HepG2 (cell line): ENCODE results near the gene PTPN22. TPM values are rescaled to one million over a fixed set of nuclear protein-coding genes. Genes with fewer than 3 reads are reported as not detected.

Experiments
- AKAP8 ChIP-seq: sonication (generic); formaldehyde crosslinking; IDR thresholded peaks from 2 replicates; pipeline ENCODE4 v1.5.1; 2020; ENCODE audit warnings: mild to moderate bottlenecking, missing genetic modification reagents
- BHLHE40 ChIP-seq: IDR thresholded peaks from 2 replicates; pipeline ENCODE4 v1.6.1; 2011; ENCODE audit warnings: low read length, improper control_type of control experiment
- CHCHD3 ChIP-seq: sonication (generic); formaldehyde crosslinking; IDR thresholded peaks from 2 replicates; pipeline ENCODE4 v1.8.0; 2022; ENCODE audit warnings: mild to moderate bottlenecking, missing genetic modification reagents, moderate library complexity
- ISL2 ChIP-seq: sonication (generic); formaldehyde crosslinking; IDR thresholded peaks from 2 replicates; pipeline ENCODE4 v1.5.0; 2020; ENCODE audit warnings: missing genetic modification reagents
- MED13 ChIP-seq: sonication (generic); formaldehyde crosslinking; IDR thresholded peaks from 2 replicates; pipeline ENCODE4 v1.5.0; 2020; ENCODE audit warnings: missing genetic modification reagents
- SMAD1 ChIP-seq: sonication (generic); formaldehyde crosslinking; IDR thresholded peaks from 2 replicates; pipeline ENCODE4 v1.4.0; 2020; ENCODE audit warnings: missing genetic modification reagents, low read depth, mild to moderate bottlenecking, borderline replicate concordance
- ZNF17 ChIP-seq: sonication (generic); formaldehyde crosslinking; IDR thresholded peaks from 2 replicates; pipeline ENCODE4 v1.5.0; 2020; ENCODE audit warnings: mild to moderate bottlenecking, missing genetic modification reagents
- ZNF18 ChIP-seq: sonication (generic); formaldehyde crosslinking; IDR thresholded peaks from 2 replicates; pipeline ENCODE4 v1.8.0; 2022; ENCODE audit warnings: mild to moderate bottlenecking, missing genetic modification reagents; ENCODE audit not compliant: insufficient replicate concordance
- ZNF292 ChIP-seq: sonication (generic); formaldehyde crosslinking; IDR thresholded peaks from 2 replicates; pipeline ENCODE4 v1.8.1; 2022; ENCODE audit warnings: mild to moderate bottlenecking, low read depth, missing genetic modification reagents, borderline replicate concordance
- ZNF724P ChIP-seq: sonication (generic); formaldehyde crosslinking; IDR thresholded peaks from 2 replicates; pipeline ENCODE4 v1.8.0; 2022; ENCODE audit warnings: missing genetic modification reagents, borderline replicate concordance
- polyA plus RNA-seq, 8 experiments: library from polyadenylated mRNA; depleted of rRNA in 3 of 8; stranded (reverse) in 7 of 8; unstranded in 1 of 8; fragments of >200 nt; fragmentation: Illumina TruSeq in 4 of 8; extraction: Trizol in 4 of 8; gene quantifications; 2 replicates each; pipeline versions ENCODE4 v1.2.1 to v1.2.3, GENCODE V29; 2011 to 2016; ENCODE audit warnings: low read depth in 4 of 8, missing spikeins in 1 of 8, mixed read lengths in 1 of 8; ENCODE audit not compliant: insufficient read depth in 1 of 8
- total RNA-seq, 5 experiments: library from RNA; depleted of rRNA; stranded (reverse); fragments of >200 nt; fragmentation: Illumina TruSeq; extraction: Trizol; gene quantifications; 2 replicates each; pipeline ENCODE4 v1.2.3, GENCODE V29; 2016; ENCODE audit warnings: low read depth in 1 of 5
- TF ChIP-seq, protein P1 (sequence below): sonication (generic); formaldehyde crosslinking; IDR thresholded peaks from 2 replicates; pipeline ENCODE4 v1.5.0; 2020; ENCODE audit warnings: missing genetic modification reagents
- TF ChIP-seq, protein P2 (sequence below): sonication (generic); formaldehyde crosslinking; IDR thresholded peaks from 2 replicates; pipeline ENCODE4 v1.5.1; 2020; ENCODE audit warnings: mild to moderate bottlenecking, moderate library complexity, missing genetic modification reagents

The PTPN22 gene
- total and polyA plus RNA-seq, 2 of the 13 experiments (the other 11 are each of a cell fraction or from before 2014, with no cell fraction given): not detected

GRCh38 chr1:113811156-113811887, 60.2 kb downstream of the PTPN22 start (continued):
- TF ChIP-seq ZNF292 (CRISPR knock-in tag) (no peak), AKAP8 (no peak), SMAD1 (CRISPR knock-in tag) (0 out of 2 replicates have a peak, but pooled peaks have one; percentile 24), ISL2 (0 out of 2 replicates have a peak, but pooled peaks have one; percentile 6), ZNF18 (peak; percentile 17), BHLHE40 (no peak), CHCHD3 (CRISPR knock-in tag) (0 out of 2 replicates have a peak, but pooled peaks have one; percentile 2), ZNF724P (0 out of 2 replicates have a peak, but pooled peaks have one; percentile 16), MED13 (CRISPR knock-in tag) (no peak), ZNF17 (no peak)
- TF ChIP-seq, protein P1, sequence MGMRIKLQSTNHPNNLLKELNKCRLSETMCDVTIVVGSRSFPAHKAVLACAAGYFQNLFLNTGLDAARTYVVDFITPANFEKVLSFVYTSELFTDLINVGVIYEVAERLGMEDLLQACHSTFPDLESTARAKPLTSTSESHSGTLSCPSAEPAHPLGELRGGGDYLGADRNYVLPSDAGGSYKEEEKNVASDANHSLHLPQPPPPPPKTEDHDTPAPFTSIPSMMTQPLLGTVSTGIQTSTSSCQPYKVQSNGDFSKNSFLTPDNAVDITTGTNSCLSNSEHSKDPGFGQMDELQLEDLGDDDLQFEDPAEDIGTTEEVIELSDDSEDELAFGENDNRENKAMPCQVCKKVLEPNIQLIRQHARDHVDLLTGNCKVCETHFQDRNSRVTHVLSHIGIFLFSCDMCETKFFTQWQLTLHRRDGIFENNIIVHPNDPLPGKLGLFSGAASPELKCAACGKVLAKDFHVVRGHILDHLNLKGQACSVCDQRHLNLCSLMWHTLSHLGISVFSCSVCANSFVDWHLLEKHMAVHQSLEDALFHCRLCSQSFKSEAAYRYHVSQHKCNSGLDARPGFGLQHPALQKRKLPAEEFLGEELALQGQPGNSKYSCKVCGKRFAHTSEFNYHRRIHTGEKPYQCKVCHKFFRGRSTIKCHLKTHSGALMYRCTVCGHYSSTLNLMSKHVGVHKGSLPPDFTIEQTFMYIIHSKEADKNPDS (CRISPR knock-in tag): 0 out of 2 replicates have a peak, but pooled peaks have one; percentile 17
- TF ChIP-seq, protein P2, sequence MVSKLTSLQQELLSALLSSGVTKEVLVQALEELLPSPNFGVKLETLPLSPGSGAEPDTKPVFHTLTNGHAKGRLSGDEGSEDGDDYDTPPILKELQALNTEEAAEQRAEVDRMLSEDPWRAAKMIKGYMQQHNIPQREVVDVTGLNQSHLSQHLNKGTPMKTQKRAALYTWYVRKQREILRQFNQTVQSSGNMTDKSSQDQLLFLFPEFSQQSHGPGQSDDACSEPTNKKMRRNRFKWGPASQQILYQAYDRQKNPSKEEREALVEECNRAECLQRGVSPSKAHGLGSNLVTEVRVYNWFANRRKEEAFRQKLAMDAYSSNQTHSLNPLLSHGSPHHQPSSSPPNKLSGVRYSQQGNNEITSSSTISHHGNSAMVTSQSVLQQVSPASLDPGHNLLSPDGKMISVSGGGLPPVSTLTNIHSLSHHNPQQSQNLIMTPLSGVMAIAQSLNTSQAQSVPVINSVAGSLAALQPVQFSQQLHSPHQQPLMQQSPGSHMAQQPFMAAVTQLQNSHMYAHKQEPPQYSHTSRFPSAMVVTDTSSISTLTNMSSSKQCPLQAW (CRISPR knock-in tag): 0 out of 2 replicates have a peak, but pooled peaks have one; percentile 8
